Non-pigmented ciliary epithelial cell (primary cell): ENCODE measurements around the gene AMER2.
"Not testable (repeated sequence)": the region's sequence is repeated elsewhere in the genome, so short reads cannot be mapped to it uniquely, and the experiment has no call there.

ENCODE experiments used
- DNase-seq: peaks from one replicate; pipeline ENCODE4 v3.0.0-alpha.2; 2010; ENCODE audit warnings: low read depth

AMER2 gene

DNA sequence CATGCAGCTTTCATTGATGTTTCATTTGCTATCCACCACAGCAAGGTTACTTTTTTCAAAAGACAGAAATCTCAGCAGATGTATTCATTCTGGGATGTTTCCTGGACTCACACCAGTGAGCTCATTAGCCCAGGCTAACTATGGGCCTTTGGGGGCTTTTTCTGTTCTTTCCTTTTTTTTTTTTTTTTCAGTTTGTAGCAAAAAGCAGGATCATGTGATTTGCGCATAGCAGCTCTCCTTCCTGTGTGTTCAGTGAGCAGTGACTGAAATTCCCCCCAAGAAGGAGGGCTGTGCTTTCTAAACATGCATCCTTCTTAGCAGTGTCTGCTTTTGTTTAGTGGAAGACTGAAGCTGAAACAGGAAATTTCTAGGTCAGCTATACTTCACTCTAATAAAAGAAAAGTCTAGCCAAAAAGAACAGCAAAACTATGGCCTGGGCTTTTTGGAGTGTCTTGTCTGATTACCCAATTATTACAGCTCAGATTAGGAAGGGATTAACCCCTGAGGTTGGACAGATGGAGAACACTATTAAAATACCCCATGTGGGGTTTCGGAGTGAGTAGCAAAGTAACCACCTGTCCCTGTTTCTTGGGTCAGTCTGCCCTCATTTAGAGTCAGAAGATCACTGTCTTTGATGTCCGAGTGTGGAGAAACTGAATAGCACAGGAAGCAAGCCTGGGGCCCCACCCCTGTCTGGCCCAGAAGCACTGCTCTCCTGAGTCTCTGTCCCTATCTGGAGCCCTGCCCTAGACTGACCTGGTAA, 8.9 kb upstream of the AMER2 start:
- no peak for DNase-seq

GRCh38 chr13:25179832-25180774, 8.0 kb upstream of the AMER2 start:
- no peak for DNase-seq

DNA sequence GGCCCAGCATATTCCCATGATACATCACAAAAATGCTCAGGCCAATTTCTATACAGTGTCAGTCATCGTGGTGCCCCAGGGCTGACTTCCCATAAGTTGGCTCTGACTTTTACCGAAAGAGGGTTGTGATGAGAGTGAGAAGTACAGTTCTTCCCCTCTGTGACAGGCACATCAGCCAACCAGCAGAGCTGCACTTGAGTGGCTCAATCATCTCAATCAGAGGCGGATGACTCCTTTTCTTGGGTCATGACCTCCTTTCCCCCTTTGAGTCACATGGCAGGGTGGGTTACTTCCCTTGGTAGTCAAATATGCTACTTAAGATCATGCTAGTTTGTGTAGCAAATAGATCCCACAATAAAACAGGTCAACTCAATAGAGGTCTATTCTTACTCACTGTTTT, 6.9 kb upstream of the AMER2 start:
- no peak for DNase-seq

DNA sequence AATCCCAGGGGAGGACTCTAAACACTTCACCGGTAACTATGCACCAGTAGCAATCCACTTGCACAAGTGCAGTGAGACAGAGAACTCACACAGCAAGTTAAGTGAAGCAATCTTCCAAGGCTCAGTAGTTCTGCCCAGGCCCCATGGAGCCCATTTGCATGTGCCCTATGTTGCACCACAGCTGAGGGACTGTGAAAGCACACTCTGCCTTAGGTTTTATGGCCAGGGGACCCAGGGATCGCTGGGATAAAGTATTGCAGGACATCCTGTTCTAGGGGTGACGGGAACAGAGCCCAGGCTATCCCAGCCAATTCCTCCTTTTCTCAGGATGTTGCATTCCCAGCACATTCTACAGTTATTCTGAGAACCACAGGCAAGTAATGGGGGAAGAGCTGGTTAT, 6.0 kb upstream of the AMER2 start:
- no peak for DNase-seq

- no peak for DNase-seq
Observed at GRCh38 chr13:25177636-25178035, 5.5 kb upstream of the AMER2 start.

DNA sequence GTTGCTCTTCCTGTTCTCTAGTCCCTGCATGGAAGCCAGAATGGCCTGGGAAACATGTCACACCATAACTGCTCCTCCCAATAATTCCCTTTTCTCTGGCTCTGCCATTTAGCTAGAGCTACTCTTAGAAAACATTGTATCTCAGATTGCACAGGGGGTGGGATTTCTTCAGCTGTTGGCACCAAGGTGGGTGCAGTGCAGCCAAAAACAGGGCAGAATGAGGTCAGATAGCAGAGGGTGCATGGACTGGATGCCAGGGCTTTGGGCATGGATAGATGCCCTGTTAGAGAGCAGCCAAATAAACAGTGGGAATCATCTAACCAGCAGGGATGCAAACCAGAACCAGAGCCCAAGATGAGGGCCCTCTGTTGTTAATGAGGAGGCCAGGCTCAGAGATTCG, 4.9 kb upstream of the AMER2 start:
- no peak for DNase-seq

GRCh38 chr13:25175431-25175830, 3.3 kb upstream of the AMER2 start:
- no peak for DNase-seq

DNA sequence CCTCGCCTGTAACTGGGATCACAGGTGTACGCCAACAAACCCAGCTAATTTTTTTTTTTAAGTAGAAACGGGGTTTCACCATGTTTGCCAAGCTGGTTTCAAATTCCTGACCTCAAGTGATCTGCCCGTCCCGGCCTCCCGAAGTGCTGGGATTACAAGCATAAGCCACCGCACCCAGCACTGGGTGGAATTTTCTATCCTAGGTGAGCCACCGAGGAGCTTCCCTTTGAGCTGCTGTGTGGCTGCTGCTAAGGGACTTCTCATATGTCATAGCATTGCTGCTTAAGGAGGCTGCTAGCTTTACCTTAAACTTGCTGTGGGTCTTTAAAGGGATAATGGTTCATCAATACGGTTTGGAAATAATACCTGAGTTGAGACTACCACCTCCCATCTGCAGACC, 2.9 kb upstream of the AMER2 start:
- DNase-seq, result no peak

DNA sequence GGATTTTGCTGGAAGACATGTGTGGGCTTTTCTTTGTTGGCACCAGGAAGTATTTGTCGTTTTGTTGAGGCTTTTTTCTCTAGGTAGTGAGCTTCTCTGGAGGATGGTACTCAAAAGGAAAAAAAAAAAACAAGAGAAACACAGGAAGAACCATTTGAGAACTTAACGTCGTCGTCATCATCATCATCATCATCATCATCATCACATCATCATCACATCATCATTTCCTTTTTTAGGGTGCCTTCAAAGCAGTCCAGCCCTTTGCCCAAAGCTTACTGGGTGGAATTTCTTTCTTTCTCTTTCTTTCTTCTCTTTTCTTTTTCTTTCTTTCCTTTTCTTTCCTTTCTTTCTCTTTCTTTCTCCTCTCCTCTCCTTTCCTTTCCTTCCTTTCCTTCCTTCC, 2.2 kb upstream of the AMER2 start:
- no peak for DNase-seq

DNA sequence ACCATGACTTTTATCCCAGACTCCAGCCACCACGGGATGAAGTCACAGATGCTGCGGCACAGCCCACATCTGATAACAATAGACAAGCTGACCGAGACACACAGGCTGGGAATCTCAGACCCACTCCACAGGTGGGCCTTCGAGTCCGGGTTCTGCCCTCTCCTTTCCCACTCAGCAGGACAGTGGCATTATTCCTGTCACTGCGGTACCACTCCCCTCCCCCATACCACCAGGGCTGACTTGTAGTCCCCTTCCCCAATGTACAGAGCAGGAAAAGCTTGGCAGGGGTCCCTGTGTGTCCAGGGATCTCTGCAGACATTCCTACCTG, 179 bp upstream of the AMER2 start:
- DNase-seq, result no peak

GRCh38 chr13:25171170-25171516, 945 bp downstream of the AMER2 start:
- no peak for DNase-seq

DNA sequence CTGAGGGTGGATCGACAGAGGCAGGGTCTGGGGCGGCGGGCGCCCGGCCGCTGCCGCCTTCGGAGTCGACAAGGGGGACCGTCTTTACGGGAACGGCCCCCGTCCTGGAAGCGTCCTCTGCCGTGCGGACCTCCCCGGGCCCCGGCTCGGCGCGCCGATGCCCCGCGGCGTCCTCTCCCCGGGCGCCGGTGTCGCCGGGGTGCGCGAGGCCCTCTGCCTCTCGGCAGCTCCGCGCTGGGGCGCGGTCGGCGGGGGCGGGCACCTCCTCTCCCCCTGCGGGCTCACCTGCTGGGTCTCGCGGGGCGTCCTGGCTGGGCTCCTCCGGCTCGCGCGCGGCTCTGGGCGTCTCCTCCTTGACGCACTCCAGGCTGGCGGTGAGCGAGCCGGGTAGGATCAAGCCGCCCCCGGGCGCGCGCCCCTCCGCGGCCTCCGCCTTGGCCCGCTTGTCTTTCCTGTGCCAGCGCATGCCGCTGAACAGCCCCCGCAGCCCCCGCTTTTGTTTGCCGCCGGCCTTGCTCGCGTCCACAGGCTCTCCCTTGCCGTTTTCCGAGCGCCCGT, 1.5 kb downstream of the AMER2 start:
- DNase-seq, result no peak

DNA sequence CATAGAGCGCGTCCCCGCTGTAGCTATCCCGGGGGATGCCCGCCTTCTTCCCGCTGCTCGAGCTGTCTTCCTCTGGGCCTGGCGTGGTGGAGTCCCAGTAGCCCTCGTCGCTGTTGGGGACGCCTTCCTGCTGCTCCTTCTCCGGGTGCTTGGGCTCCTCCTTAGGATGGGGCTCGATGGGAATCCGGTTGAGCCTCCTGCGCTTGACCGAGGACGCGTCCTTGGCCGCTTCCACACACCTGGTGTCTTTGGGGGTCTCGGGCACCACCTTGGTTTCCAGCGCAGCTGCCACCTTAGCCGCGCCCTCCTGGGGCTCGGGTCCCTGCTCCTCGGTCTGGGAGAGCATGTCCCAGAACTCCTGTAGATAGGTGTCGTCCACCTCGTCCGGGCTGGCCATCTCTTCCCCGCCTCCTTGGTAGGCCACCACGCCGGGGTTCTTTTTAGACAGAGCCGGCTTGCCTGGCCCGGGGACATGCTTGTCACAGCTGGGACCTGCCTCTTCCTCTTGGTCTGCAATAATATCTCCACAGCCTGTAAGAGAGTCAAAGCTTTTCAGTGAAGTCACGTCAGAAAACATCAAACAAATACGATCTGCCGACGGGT, 2.0 kb downstream of the AMER2 start:
- DNase-seq, result no peak

DNA sequence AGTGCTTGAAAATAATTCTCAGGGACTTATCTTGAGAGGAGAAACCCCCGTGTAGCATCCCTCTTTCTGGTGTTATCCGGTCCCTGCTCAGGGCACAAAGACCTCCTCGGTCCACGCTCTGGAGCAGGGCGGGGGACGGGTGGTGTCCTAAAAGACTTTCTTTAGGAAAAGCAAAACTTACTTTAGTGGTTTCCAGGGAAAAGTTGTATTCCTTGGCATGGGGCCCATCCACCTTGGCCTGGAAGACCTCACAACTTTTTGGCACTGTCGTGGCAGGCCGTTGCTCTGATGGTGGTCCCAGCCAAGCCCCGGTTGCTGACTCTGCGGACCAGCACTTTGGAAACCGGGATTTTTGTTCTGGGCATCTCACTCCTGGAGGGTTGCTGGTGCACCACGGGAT, 2.7 kb downstream of the AMER2 start:
- DNase-seq, result no peak

DNA sequence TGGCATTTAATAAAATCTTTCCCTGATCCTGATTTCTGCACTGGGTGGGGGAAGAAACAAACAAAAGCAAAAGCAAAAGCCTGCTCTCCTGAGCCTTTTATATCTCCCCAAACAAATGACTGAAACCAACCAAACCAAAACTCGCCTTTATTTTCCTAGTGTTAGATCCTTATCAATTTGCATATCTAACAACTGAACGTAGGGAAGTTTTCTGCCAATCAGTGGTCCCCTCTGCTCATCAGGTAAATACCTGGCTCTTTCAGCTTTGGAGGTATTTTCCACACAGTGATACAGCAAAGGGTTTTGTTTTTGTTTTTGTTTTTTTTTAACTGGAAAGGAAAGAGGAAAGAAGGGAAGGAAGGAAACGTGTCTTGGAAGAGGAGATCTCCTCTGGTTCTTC, 3.3 kb downstream of the AMER2 start:
- DNase-seq, result no peak

GRCh38 chr13:25167382-25168174, 4.5 kb downstream of the AMER2 start:
- no peak for DNase-seq

- no peak for DNase-seq
Observed at GRCh38 chr13:25166306-25166705, 5.8 kb downstream of the AMER2 start.

GRCh38 chr13:25165663-25166062, 6.4 kb downstream of the AMER2 start:
- no peak for DNase-seq

- not testable (repeated sequence) for DNase-seq
Observed at GRCh38 chr13:25165163-25165562, 6.9 kb downstream of the AMER2 start.

- no peak for DNase-seq
Observed at GRCh38 chr13:25157681-25158080, 14.4 kb downstream of the AMER2 start.

DNA sequence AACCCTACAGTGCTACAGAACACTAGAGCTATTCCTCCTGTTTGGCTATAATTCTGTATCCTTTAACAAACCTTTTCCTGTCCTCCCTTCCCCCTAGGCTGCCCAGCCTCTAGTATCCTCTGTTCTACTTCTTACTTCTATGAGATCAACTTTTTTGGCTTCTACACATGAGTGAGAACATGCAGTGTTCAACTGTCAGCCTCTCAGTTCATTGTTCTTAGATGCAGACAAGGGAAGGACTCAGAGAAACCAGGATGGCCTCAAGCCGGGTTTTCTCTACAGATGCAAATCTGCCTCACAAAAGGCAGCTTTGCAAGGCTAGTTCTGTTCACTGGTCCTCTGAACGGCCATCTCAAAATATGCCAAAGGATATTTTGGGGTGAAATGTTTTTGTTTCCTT, 18.4 kb downstream of the AMER2 start:
- no peak for DNase-seq

DNA sequence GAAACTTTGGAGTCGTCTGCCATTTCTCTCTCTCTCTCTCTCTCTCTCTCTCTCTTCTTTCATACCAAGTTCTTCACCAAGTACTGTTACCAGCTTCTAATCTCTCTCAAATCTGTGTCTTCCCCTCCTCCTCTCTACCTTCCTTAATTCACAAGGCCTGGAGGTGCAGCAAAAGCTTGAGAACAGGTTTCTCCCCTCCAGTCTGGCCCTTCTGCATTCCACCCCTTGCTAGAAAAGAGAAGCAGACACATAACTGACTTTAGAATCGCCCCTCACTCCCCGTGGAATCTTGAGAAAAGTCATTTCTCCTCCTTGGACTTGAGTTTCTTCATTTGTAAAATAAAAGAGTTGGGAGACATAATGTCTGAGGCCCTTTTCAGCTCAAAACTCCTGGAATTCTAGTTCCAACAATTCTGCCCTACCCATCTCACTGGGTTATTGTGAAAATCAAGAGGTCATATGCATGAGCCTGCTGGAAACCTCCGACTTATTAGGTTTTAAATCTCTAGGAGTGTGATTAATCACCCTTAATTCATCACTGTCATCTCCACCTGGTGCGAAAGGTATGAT, 20.4 kb downstream of the AMER2 start:
- DNase-seq, result no peak
